ENCODE measurements around the gene ARHGAP5. TPM values are rescaled to one million over a fixed set of nuclear protein-coding genes. Genes with fewer than 3 reads are reported as not detected.

ARHGAP5 gene
- total RNA-seq, 1 donor from 2014 or later: 73.8 TPM

DNA sequence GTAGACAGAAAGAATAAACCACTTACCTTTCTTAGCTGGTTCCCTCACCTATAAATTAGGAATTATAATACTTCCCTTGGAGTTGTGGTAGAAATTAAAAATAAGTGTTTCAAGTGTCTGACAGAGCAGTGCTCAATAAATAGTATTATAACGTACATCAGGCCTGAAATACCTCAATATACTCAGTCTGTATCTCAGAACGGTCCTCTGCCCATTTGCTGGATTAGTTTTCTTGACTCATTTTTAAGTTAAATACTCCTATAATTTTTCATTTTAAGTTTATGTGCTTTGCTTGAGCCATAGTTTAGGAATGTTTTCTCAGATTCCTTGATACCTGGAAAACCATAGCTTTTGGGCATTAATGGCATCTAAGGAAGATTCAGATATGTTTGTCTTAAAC, 22.4 kb downstream of the ARHGAP5 start:
- H3K4me3 Mint-ChIP-seq (ENCODE audit: unreplicated experiment): no peak overlapping the region
- H3K9me3 Mint-ChIP-seq (ENCODE audit: unreplicated experiment): no peaks in the 10 kb centered on the region
- H3K4me1 Mint-ChIP-seq (ENCODE audit: low read depth, unreplicated experiment): peaks cover 2% of the 10 kb centered on the region
- H3K27me3 Mint-ChIP-seq (ENCODE audit: unreplicated experiment): no peaks in the 10 kb centered on the region
- no peaks in the 10 kb centered on the region for H3K36me3 Mint-ChIP-seq (ENCODE audit: unreplicated experiment)
- H3K27ac Mint-ChIP-seq (ENCODE audit: unreplicated experiment): no peak overlapping the region
- no peak for DNase-seq
- TF ChIP-seq, protein P1, sequence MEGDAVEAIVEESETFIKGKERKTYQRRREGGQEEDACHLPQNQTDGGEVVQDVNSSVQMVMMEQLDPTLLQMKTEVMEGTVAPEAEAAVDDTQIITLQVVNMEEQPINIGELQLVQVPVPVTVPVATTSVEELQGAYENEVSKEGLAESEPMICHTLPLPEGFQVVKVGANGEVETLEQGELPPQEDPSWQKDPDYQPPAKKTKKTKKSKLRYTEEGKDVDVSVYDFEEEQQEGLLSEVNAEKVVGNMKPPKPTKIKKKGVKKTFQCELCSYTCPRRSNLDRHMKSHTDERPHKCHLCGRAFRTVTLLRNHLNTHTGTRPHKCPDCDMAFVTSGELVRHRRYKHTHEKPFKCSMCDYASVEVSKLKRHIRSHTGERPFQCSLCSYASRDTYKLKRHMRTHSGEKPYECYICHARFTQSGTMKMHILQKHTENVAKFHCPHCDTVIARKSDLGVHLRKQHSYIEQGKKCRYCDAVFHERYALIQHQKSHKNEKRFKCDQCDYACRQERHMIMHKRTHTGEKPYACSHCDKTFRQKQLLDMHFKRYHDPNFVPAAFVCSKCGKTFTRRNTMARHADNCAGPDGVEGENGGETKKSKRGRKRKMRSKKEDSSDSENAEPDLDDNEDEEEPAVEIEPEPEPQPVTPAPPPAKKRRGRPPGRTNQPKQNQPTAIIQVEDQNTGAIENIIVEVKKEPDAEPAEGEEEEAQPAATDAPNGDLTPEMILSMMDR (IDR thresholded peaks at IDR 0.05; ENCODE audit: partially characterized antibody, unreplicated experiment): no peak

- Mint-ChIP-seq H3K9me3 (ENCODE audit: unreplicated experiment) (no peaks in the 10 kb centered on the region), H3K27ac (ENCODE audit: unreplicated experiment) (no peak overlapping the region), H3K4me3 (ENCODE audit: unreplicated experiment) (no peak overlapping the region), H3K36me3 (ENCODE audit: unreplicated experiment) (no peaks in the 10 kb centered on the region), H3K27me3 (ENCODE audit: unreplicated experiment) (no peaks in the 10 kb centered on the region), H3K4me1 (ENCODE audit: low read depth, unreplicated experiment) (peaks cover 2% of the 10 kb centered on the region)
- DNase-seq: no peak
- TF ChIP-seq, protein P1 (IDR thresholded peaks at IDR 0.05; ENCODE audit: partially characterized antibody, unreplicated experiment): no peak
These were observed 23.1 kb downstream of the ARHGAP5 start for GRCh38 chr14:32100175-32100574.

DNA sequence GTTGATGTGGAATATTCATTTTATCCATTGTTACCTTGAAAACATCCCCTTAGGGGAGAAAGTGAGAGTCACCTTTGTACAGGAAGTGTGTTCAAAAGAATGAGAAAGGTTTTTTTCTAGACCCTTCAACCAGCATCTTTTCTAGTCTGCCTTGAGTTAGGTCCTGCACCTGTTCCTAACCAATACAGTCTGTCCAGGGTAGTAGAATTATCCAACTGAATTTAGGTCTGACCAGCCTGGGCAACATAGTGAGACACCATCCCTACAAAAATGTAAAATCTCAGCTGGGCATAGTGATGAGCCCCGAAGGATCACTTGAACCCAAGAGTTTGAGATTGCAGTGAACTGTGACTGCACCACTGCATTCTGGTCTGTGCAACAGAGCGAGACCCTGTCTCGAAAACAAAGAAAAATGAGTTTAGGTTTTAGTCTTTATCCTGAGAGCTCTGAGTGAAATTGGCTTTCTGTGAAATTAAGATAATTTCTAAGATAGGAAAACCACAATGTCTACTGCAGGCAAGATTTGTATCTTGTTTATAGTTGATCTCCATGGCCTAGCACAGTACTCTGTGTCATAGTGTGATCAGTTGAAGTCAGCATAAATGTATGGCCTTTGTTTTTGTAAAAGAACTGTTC, 25.2 kb downstream of the ARHGAP5 start:
- TF ChIP-seq, protein P1 (IDR thresholded peaks at IDR 0.05; ENCODE audit: partially characterized antibody, unreplicated experiment): no peak
- Mint-ChIP-seq H3K36me3 (ENCODE audit: unreplicated experiment) (no peaks in the 10 kb centered on the region), H3K27me3 (ENCODE audit: unreplicated experiment) (no peaks in the 10 kb centered on the region), H3K4me3 (ENCODE audit: unreplicated experiment) (no peak overlapping the region), H3K9me3 (ENCODE audit: unreplicated experiment) (no peaks in the 10 kb centered on the region), H3K27ac (ENCODE audit: unreplicated experiment) (no peak overlapping the region), H3K4me1 (ENCODE audit: low read depth, unreplicated experiment) (peaks cover 2% of the 10 kb centered on the region)
- no peak for DNase-seq

DNA sequence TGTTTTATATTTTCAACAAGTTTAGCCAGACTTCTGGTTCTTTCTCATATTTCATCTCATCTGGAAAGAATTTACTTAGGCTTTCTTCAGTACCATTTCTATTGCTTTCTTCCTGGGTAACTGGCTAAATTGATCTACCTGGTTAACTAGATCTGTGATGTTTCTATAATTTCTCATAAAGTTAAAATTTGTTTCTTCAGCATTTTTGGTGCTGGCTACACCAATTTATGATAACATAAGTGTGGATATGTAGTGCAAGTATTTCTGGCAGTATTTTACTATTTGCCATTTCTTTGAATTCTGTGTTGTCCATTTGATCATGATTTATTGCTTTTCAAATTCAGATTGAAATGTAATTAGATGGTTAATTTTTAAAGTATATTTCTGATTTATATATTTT, 25.9 kb downstream of the ARHGAP5 start:
- H3K27ac Mint-ChIP-seq (ENCODE audit: unreplicated experiment): no peak overlapping the region
- H3K9me3 Mint-ChIP-seq (ENCODE audit: unreplicated experiment): no peaks in the 10 kb centered on the region
- no peaks in the 10 kb centered on the region for H3K36me3 Mint-ChIP-seq (ENCODE audit: unreplicated experiment)
- TF ChIP-seq, protein P1 (IDR thresholded peaks at IDR 0.05; ENCODE audit: partially characterized antibody, unreplicated experiment): no peak
- H3K4me3 Mint-ChIP-seq (ENCODE audit: unreplicated experiment): no peak overlapping the region
- H3K4me1 Mint-ChIP-seq (ENCODE audit: low read depth, unreplicated experiment): peaks cover 2% of the 10 kb centered on the region
- no peak for DNase-seq
- H3K27me3 Mint-ChIP-seq (ENCODE audit: unreplicated experiment): no peaks in the 10 kb centered on the region

- no peaks in the 10 kb centered on the region for H3K9me3 Mint-ChIP-seq (ENCODE audit: unreplicated experiment)
- DNase-seq: no peak
- H3K4me3 Mint-ChIP-seq (ENCODE audit: unreplicated experiment): no peak overlapping the region
- no peaks in the 10 kb centered on the region for H3K4me1 Mint-ChIP-seq (ENCODE audit: low read depth, unreplicated experiment)
- no peaks in the 10 kb centered on the region for H3K27me3 Mint-ChIP-seq (ENCODE audit: unreplicated experiment)
- TF ChIP-seq, protein P1 (IDR thresholded peaks at IDR 0.05; ENCODE audit: partially characterized antibody, unreplicated experiment): no peak
- H3K36me3 Mint-ChIP-seq (ENCODE audit: unreplicated experiment): no peaks in the 10 kb centered on the region
- H3K27ac Mint-ChIP-seq (ENCODE audit: unreplicated experiment): no peak overlapping the region
These were observed 27.2 kb downstream of the ARHGAP5 start for GRCh38 chr14:32104308-32104707.

Measured in glutamatergic neuron (in vitro differentiated cells).